Osteocyte (in vitro differentiated cells): ENCODE data around the gene GXYLT1. TPM values are rescaled to one million over a fixed set of nuclear protein-coding genes. Genes with fewer than 3 reads are reported as not detected.

Source experiments
- DNase-seq: peaks from one replicate; pipeline ENCODE4 v3.0.0; 2021; ENCODE audit warnings: mixed read lengths; ENCODE audit not compliant: unreplicated experiment; ENCODE audit errors: extremely low spot score
- H3K27ac Mint-ChIP-seq: one replicate; pipeline ENCODE4 v1.8.0; 2021; ENCODE audit warnings: mild to moderate bottlenecking, mixed read lengths; ENCODE audit not compliant: unreplicated experiment
- H3K27me3 Mint-ChIP-seq: one replicate; pipeline ENCODE4 v1.8.0; 2021; ENCODE audit warnings: mixed read lengths; ENCODE audit not compliant: unreplicated experiment
- H3K36me3 Mint-ChIP-seq: one replicate; pipeline ENCODE4 v1.8.0; 2021; ENCODE audit warnings: mixed read lengths; ENCODE audit not compliant: unreplicated experiment
- H3K4me1 Mint-ChIP-seq: one replicate; pipeline ENCODE4 v1.8.0; 2021; ENCODE audit warnings: mixed read lengths; ENCODE audit not compliant: unreplicated experiment
- H3K4me3 Mint-ChIP-seq: one replicate; pipeline ENCODE4 v1.8.0; 2021; ENCODE audit warnings: mild to moderate bottlenecking, moderate library complexity, mixed read lengths; ENCODE audit not compliant: unreplicated experiment
- H3K9me3 Mint-ChIP-seq: one replicate; pipeline ENCODE4 v1.8.0; 2021; ENCODE audit warnings: mixed read lengths; ENCODE audit not compliant: unreplicated experiment
- total RNA-seq: library from RNA; stranded (reverse); gene quantifications from 2 replicates; pipeline ENCODE4 v1.2.1, GENCODE V29; 2021
- TF ChIP-seq, protein P1 (sequence below): fragments of 200-600 bp; sonication (generic); IDR thresholded peaks from 2 replicates; pipeline ENCODE4 v1.5.0; 2021; ENCODE audit warnings: antibody characterized with exemption, mild to moderate bottlenecking, moderate library complexity

Gene GXYLT1
- total RNA-seq, 1 donor from 2014 or later, result 8.5 TPM

DNA sequence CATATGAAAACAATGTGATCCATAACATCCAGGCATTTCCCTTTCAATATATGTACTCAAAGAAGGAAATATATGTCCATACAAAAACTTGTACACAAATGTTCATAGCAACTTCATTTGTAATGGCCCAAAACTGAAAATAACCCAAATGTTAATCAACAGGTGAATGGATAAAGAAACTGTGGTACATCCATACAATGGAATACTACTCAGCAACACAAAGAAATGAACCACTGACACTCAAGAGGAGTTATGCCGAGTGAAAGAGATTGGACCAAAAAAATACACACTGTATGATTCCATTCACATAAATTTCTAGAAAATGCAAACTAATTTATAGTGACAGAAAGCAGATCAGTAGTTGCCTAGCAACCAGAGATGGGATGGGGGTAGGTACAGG, 30.3 kb upstream of the GXYLT1 start:
- TF ChIP-seq, protein P1, sequence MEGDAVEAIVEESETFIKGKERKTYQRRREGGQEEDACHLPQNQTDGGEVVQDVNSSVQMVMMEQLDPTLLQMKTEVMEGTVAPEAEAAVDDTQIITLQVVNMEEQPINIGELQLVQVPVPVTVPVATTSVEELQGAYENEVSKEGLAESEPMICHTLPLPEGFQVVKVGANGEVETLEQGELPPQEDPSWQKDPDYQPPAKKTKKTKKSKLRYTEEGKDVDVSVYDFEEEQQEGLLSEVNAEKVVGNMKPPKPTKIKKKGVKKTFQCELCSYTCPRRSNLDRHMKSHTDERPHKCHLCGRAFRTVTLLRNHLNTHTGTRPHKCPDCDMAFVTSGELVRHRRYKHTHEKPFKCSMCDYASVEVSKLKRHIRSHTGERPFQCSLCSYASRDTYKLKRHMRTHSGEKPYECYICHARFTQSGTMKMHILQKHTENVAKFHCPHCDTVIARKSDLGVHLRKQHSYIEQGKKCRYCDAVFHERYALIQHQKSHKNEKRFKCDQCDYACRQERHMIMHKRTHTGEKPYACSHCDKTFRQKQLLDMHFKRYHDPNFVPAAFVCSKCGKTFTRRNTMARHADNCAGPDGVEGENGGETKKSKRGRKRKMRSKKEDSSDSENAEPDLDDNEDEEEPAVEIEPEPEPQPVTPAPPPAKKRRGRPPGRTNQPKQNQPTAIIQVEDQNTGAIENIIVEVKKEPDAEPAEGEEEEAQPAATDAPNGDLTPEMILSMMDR, result no peak
- no peak for DNase-seq
- H3K4me1 Mint-ChIP-seq, result peaks cover 5% of the 10 kb centered on the region
- no peak overlapping the region for H3K4me3 Mint-ChIP-seq
- no peaks in the 10 kb centered on the region for H3K27me3 Mint-ChIP-seq
- no peak overlapping the region for H3K27ac Mint-ChIP-seq
- H3K9me3 Mint-ChIP-seq, result peaks cover 8% of the 10 kb centered on the region
- peaks cover 27% of the 10 kb centered on the region for H3K36me3 Mint-ChIP-seq

DNA sequence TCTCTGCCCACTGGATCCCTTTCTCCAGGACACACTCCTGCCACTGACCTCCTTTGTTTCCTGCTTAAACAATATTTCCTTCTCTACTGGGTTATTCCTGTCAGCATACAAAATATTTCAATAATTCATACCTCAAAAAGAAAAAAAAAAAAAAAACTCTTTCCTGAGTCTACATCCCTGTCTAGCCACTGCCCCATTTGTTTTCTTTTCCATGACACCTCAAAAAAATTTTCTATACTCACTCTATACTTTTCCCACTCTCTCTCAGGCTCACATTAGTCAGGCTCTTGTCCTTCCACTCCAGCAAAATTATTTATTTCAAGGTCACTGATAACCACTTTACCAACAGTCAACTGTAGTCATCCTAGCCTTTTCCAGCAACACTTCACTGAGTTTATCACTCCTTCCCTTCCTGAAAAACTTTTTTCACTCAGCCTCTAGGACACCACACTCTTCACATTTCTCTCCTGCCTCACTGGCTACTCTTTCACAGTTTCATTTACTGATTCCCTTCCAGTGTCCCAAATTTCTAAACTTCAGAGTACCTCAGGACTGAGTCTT, 29.4 kb upstream of the GXYLT1 start:
- H3K27ac Mint-ChIP-seq, result no peak overlapping the region
- H3K36me3 Mint-ChIP-seq, result peaks cover 29% of the 10 kb centered on the region
- H3K4me3 Mint-ChIP-seq, result no peak overlapping the region
- TF ChIP-seq, protein P1, result no peak
- peaks cover 5% of the 10 kb centered on the region for H3K4me1 Mint-ChIP-seq
- no peak for DNase-seq
- H3K9me3 Mint-ChIP-seq, result peaks cover 8% of the 10 kb centered on the region
- H3K27me3 Mint-ChIP-seq, result no peaks in the 10 kb centered on the region

DNA sequence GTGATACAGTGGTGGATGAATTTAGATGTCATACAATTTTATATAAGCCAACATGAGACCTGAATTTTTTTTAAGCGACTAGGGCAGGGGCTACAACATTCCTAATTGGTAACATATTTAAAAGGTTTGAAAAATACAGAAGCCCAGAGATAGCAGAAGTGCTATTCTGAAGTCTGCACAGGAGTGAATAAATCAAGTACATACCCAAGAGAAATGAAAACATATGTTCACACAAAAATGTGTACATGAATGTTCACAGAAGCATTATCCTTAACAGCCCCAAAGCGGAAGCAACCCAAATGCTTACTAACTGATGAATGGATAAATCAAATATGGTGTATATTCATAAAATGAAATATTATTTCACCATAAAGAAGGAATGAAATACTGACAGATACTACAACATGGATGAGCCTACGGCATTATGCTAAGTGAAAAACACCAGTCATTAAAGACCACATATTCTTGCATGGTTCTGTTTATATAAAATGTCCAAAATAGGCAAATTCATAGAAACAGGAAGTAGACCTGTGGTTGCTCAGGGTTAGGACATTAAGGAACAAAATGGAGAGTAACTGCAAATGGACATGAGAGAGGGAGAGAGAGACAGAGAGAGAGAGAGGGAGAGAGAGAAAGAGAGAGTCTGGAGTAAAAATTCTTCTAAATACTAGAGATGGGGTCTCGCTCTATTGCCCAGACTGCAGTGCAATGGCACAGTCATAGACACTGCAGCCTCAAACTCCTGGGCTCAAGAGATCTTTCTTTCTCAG, 28.0 kb upstream of the GXYLT1 start:
- no peak overlapping the region for H3K27ac Mint-ChIP-seq
- no peak for DNase-seq
- H3K4me3 Mint-ChIP-seq, result no peak overlapping the region
- TF ChIP-seq, protein P1, result no peak
- H3K27me3 Mint-ChIP-seq, result no peaks in the 10 kb centered on the region
- peaks cover 5% of the 10 kb centered on the region for H3K4me1 Mint-ChIP-seq
- H3K36me3 Mint-ChIP-seq, result peaks cover 30% of the 10 kb centered on the region
- H3K9me3 Mint-ChIP-seq, result peaks cover 8% of the 10 kb centered on the region

DNA sequence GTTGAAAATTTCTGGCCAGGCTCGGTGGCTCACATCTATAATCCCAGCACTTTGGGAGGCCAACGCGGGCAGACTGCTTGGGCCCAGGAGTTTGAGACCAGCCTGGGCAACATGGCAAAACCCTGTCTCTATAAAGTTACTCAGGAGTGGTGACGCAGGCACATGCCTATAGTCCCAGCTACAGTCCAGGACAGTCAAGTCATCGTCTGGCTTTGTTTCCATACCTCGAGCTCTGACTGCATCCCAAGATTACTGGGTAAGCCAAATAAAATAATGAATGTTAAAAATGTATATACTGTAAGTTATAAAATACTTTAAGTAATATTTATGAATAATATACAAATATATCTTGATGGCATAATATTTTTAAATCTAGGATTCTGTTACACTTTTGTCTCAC, 23.0 kb upstream of the GXYLT1 start:
- H3K4me1 Mint-ChIP-seq, result peaks cover 6% of the 10 kb centered on the region
- DNase-seq, result no peak
- H3K4me3 Mint-ChIP-seq, result no peak overlapping the region
- H3K36me3 Mint-ChIP-seq, result peaks cover 9% of the 10 kb centered on the region
- no peaks in the 10 kb centered on the region for H3K9me3 Mint-ChIP-seq
- H3K27me3 Mint-ChIP-seq, result no peaks in the 10 kb centered on the region
- TF ChIP-seq, protein P1, result no peak
- no peak overlapping the region for H3K27ac Mint-ChIP-seq

DNA sequence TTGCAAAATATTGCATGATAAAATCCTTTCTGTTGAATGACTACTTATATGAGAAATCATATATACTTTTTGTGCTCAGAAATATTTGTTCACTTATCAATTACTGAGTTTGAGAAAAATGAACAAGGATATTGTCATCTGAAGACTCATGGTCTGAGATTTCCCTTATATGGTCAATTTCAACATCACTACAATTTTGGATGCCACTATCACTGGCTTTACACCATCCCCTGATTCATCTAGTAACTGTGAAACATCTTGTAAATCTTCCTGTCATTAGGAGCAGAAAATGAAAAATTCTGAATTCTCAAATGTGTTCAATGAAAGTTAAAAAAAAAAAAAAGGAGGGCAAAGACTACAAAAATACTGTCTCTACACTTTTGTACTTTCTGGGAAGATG, 21.8 kb upstream of the GXYLT1 start:
- Mint-ChIP-seq H3K9me3 (no peaks in the 10 kb centered on the region), H3K4me3 (no peak overlapping the region), H3K4me1 (peaks cover 4% of the 10 kb centered on the region), H3K27me3 (no peaks in the 10 kb centered on the region), H3K36me3 (peaks cover 6% of the 10 kb centered on the region), H3K27ac (no peak overlapping the region)
- TF ChIP-seq, protein P1, result no peak
- no peak for DNase-seq
